Activated B cell treated with CpG ODN at 0.5 μM for 24 hours (primary cell): ENCODE measurements around the gene CEBPB. TPM values are rescaled to one million over a fixed set of nuclear protein-coding genes. Genes with fewer than 3 reads are reported as not detected.

Experiments used
- ATAC-seq: fragments of 200-7000 bp; cut with Tn5 transposase; one replicate; pipeline ENCODE4 v1.10.0; 2021; ENCODE audit warnings: low read depth, mild to moderate bottlenecking, moderate library complexity
- CTCF ChIA-PET: fragments of 350-600 bp; sonication (Branson Sonifier 250); formaldehyde crosslinking; loops from one replicate; lab custom pipeline; 2021; ENCODE audit warnings: antibody characterized with exemption; lab: Charles Lee
- POLR2A ChIA-PET: fragments of 350-600 bp; sonication (Branson Sonifier 250); formaldehyde crosslinking; loops from one replicate; lab custom pipeline; 2021; ENCODE audit warnings: antibody characterized with exemption; lab: Charles Lee
- DNase-seq: peaks from one replicate; pipeline ENCODE4 v3.0.0; 2022
- H3K27ac Mint-ChIP-seq: one replicate; pipeline ENCODE4 v1.8.0; 2020; ENCODE audit warnings: mixed read lengths
- H3K27me3 Mint-ChIP-seq: one replicate; pipeline ENCODE4 v1.8.0; 2021; ENCODE audit warnings: mixed read lengths
- H3K36me3 Mint-ChIP-seq: one replicate; pipeline ENCODE4 v1.8.0; 2021; ENCODE audit warnings: low read depth, mixed read lengths
- H3K4me1 Mint-ChIP-seq: one replicate; pipeline ENCODE4 v1.8.0; 2021; ENCODE audit warnings: mixed read lengths
- H3K4me3 Mint-ChIP-seq: one replicate; pipeline ENCODE4 v1.8.0; 2020; ENCODE audit warnings: mild to moderate bottlenecking, mixed read lengths
- H3K9me3 Mint-ChIP-seq: one replicate; pipeline ENCODE4 v1.8.0; 2020; ENCODE audit warnings: mixed read lengths
- intact Hi-C: fragments of 100-400 bp; cut with micrococcal nuclease; formaldehyde crosslinking; loops from one replicate; pipeline ENCODE4 v1.15.1; 2024
- total RNA-seq: library from RNA; stranded (reverse); gene quantifications from 2 replicates; pipeline ENCODE4 v1.2.3, GENCODE V29; 2022
- TF ChIP-seq, protein P1 (sequence below): fragments of 200-600 bp; IDR thresholded peaks from one replicate; pipeline ENCODE4 v1.8.0; 2022; ENCODE audit warnings: antibody characterized with exemption, mild to moderate bottlenecking

Gene CEBPB
- total RNA-seq, 1 donor from 2014 or later, result 23.5 TPM

DNA sequence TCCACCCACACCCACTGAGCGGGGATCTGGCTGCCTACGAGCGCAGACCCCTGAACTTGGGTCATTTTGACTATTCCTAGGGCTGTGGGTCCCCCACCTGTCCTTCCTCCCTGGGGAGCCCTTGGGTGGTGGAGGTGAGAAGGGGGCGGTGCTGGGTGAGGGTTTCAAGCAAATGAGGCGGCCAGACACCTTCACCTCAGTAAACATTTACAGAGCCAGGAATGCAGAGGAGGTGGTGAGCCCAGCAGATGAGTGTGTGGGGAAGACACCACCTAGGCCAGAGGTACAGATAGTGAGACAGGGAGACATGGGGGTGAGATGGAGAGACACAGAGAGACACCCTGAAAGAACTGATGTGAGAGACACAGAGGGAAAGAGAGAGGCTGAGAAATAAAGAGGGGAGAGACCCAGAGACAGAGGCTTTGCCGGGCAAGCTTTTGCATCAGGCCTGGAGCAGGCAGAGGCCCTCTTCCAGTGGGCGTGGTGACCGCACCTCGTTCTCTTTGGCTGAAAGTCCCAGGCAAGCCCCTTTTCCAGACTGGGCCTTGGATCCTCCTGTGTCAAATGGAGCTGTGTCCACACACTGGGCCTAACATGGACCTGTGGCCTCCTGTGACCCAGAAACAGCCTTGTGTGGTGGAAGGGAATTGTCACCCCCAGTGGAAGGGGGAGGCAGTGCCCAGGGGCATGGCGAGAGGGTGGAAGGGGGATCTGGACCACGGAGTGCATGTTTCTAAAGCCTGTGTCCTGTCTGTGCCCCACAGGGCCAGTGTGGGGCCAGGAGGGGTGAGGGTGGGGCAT lies 29.7 kb downstream of the CEBPB start:
- H3K27ac Mint-ChIP-seq, result no peak overlapping the region
- no peak for DNase-seq
- CTCF ChIA-PET, result no interaction called here
- peaks cover 10% of the 10 kb centered on the region for H3K27me3 Mint-ChIP-seq
- no peaks in the 10 kb centered on the region for H3K4me1 Mint-ChIP-seq
- peaks cover 4% of the 10 kb centered on the region for H3K9me3 Mint-ChIP-seq
- POLR2A ChIA-PET, result no interaction called here
- intact Hi-C loops, result no loop called here
- H3K36me3 Mint-ChIP-seq, result no peaks in the 10 kb centered on the region
- TF ChIP-seq, protein P1, sequence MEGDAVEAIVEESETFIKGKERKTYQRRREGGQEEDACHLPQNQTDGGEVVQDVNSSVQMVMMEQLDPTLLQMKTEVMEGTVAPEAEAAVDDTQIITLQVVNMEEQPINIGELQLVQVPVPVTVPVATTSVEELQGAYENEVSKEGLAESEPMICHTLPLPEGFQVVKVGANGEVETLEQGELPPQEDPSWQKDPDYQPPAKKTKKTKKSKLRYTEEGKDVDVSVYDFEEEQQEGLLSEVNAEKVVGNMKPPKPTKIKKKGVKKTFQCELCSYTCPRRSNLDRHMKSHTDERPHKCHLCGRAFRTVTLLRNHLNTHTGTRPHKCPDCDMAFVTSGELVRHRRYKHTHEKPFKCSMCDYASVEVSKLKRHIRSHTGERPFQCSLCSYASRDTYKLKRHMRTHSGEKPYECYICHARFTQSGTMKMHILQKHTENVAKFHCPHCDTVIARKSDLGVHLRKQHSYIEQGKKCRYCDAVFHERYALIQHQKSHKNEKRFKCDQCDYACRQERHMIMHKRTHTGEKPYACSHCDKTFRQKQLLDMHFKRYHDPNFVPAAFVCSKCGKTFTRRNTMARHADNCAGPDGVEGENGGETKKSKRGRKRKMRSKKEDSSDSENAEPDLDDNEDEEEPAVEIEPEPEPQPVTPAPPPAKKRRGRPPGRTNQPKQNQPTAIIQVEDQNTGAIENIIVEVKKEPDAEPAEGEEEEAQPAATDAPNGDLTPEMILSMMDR, result no peak
- ATAC-seq, result no peak
- no peak overlapping the region for H3K4me3 Mint-ChIP-seq

DNA sequence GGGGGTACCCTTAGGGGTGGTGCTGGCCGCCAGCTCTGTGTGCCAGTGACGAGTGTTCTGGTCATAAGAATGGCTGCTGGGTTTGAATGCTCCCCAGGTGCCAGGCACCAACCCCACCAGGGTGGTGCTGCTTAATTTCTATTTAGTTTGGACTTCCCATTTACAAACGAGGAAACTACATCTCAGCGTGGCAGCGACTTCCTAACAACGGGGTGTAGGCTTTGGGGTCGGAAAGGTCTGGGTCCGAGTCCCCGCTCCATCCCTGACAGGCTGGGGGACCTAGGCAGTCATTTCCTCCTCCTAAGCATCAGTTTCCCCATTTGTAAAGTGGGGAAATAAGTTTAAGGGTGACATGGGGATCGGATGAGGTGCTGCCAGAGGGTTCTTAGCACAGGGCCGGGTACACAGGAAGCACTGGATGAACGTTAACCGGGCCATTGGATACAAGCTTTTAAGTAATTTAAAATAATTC lies 30.3 kb downstream of the CEBPB start:
- intact Hi-C loops, result no loop called here
- Mint-ChIP-seq H3K27me3 (peaks cover 9% of the 10 kb centered on the region), H3K4me1 (no peaks in the 10 kb centered on the region), H3K36me3 (no peaks in the 10 kb centered on the region), H3K27ac (no peak overlapping the region), H3K4me3 (no peak overlapping the region), H3K9me3 (peaks cover 4% of the 10 kb centered on the region)
- ATAC-seq (no peak), DNase-seq (no peak)
- TF ChIP-seq, protein P1, result no peak
- ChIA-PET CTCF (no interaction called here), POLR2A (no interaction called here)

DNA sequence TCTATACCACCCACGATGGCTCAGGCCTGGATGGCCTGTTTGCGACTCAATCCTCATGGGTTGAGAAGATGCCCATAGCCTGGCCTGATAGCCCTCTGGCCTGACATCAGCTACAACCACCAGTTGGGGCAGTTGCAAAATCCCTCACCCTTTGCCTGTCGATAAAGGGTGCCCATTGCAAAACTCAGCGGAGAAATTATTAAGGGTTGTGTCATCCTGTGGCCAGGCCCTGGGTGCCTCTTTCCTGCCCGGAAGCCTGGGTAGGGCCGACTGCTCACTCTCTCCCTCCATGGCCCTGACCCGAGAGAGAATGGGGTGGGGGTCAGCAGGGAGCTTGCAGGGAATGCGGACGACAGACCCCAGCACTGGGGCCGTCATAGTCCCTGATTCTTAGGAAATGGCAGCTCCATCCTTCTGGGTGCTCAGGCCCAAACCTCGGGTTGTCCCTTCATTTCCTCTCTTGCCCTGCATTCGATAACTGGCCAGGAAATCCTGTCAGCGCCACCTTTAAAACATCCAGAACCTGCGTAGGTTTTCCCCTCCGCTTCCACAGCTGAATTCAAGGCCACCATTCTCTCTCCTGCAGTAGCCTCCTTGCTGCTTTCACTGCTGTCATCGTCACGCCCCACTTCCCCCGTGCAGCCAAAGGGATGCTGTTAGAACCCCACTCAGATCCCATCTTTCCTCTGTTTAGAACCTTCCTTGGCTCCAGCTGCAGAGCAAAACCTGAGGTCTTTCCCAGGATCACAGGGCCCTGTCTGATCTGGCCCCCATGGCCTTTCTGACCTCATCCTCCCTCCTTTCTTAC lies 31.1 kb downstream of the CEBPB start:
- no peak overlapping the region for H3K27ac Mint-ChIP-seq
- H3K4me3 Mint-ChIP-seq, result no peak overlapping the region
- DNase-seq (no peak), ATAC-seq (no peak)
- peaks cover 10% of the 10 kb centered on the region for H3K27me3 Mint-ChIP-seq
- peaks cover 4% of the 10 kb centered on the region for H3K9me3 Mint-ChIP-seq
- TF ChIP-seq, protein P1, result no peak
- POLR2A ChIA-PET, result no interaction called here
- intact Hi-C loops, result no loop called here
- no peaks in the 10 kb centered on the region for H3K4me1 Mint-ChIP-seq
- H3K36me3 Mint-ChIP-seq, result no peaks in the 10 kb centered on the region
- CTCF ChIA-PET, result no interaction called here

DNA sequence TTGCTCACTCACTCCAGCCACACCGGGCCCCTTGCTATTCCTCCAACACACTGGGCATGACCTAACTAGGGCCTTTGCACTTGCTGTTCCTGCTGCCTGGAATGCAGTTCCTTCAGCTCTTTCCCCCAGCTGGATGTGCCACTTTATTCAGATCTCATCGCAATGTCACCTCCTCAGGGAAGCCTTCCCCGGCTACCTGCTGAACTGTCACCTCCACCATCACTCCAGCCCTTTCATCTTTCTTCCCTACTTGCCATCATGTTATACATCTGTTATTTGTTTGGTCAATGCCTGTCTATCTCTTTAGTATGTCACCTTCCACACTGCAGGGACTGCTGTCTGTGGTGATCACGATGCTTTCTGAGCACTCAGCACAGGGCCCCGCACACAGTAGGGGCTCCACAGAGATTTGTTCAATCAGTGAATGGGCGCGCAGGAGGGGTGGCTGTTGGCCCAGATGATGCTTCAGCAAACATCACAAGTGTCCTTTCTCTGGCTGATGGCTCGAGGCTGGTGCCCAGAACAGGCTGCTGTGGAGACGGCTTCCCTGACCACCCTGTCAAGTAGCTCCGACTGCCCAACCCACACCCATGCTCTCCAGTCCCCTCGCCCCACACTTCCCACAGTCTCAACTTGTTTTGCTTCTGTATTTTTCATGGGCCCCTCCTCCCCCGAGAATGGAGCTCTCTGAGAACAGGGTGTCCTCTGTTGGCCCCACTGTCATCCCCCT lies 31.8 kb downstream of the CEBPB start:
- Mint-ChIP-seq H3K27ac (no peak overlapping the region), H3K36me3 (no peaks in the 10 kb centered on the region), H3K4me3 (no peak overlapping the region), H3K9me3 (peaks cover 4% of the 10 kb centered on the region), H3K27me3 (peaks cover 9% of the 10 kb centered on the region), H3K4me1 (no peaks in the 10 kb centered on the region)
- intact Hi-C loops, result no loop called here
- ChIA-PET CTCF (no interaction called here), POLR2A (no interaction called here)
- ATAC-seq, result no peak
- no peak for DNase-seq
- TF ChIP-seq, protein P1, result no peak
